Psoas muscle (tissue), 8 donors: ENCODE results near the gene SPSB1. TPM values are rescaled to one million over a fixed set of nuclear protein-coding genes. Genes with fewer than 3 reads are reported as not detected.

Experiments
- ATAC-seq, 4 donors: fragments of 200-7000 bp; cut with Tn5 transposase; one replicate each; pipeline ENCODE4 v1.9.1; 2020; ENCODE audit warnings: moderate library complexity in 3 of 4, mild to moderate bottlenecking in 2 of 4
- DNase-seq, 2 donors: peaks; one replicate each; pipeline ENCODE4 v3.0.0-alpha.2; 2020
- H3K27ac ChIP-seq: fragments of 200-600 bp; one replicate; pipeline ENCODE4 v1.8.0; 2022
- H3K27me3 ChIP-seq, 3 donors: fragments of 200-600 bp in 1 of 3; one replicate each; pipeline versions ENCODE4 v1.6.1 to v1.8.0; 2013 to 2022; ENCODE audit warnings: low read length in 2 of 3, mild to moderate bottlenecking in 2 of 3, moderate library complexity in 1 of 3; ENCODE audit not compliant: insufficient read depth in 3 of 3
- H3K36me3 ChIP-seq, 2 donors: fragments of 200-600 bp in 1 of 2; one replicate each; pipeline versions ENCODE4 v1.6.1 to v1.8.0; 2013 to 2022; ENCODE audit warnings: low read depth in 1 of 2, mild to moderate bottlenecking in 1 of 2, moderate library complexity in 1 of 2; ENCODE audit not compliant: insufficient read depth in 1 of 2
- H3K4me1 ChIP-seq: fragments of 200-600 bp; one replicate; pipeline ENCODE4 v1.8.0; 2022
- H3K4me3 ChIP-seq: fragments of 200-600 bp; one replicate; pipeline ENCODE4 v1.8.0; 2022; ENCODE audit warnings: mild to moderate bottlenecking
- H3K9me3 ChIP-seq: fragments of 200-600 bp; one replicate; pipeline ENCODE4 v1.8.0; 2022
- CTCF ChIP-seq: fragments of 200-600 bp; IDR thresholded peaks from one replicate; pipeline ENCODE4 v1.8.0; 2022; ENCODE audit warnings: antibody characterized with exemption
- WGBS, 3 donors: extraction: QIAGEN DNeasy Blood & Tissue Kit; methylation state at CpG; one replicate each; pipeline versions ENCODE4 v1.1.6 to v1.1.7; 2013; 5-methylcytosine and 5-hydroxymethylcytosine counted together
- intact Hi-C, 2 donors: fragments of 100-400 bp; cut with DNase I; formaldehyde crosslinking; loops; one replicate each; pipeline versions ENCODE4 v1.11.0 to v1.14.2; 2022
- polyA plus RNA-seq, 3 donors: library from polyadenylated mRNA; stranded (reverse); fragments of 200-250 nt; gene quantifications; one replicate each; pipeline ENCODE4 v1.2.3, GENCODE V29; 2013
- total RNA-seq, 4 donors: library from RNA; stranded (reverse); fragmentation: NEBNext Ultra II Directional in 2 of 4; extraction: Animal tissue kit (Norgen Biotek cat#: 25700) in 2 of 4; gene quantifications; one replicate each; pipeline versions ENCODE4 v1.2.1 to v1.2.4, GENCODE V29; 2021 to 2023
- donor health status: healthy with polysubstance abuse.
- donor health status: DM: no; HTN: no; CAD: no; lungs with moderate emphysema.
- donor health status: Bipolar disorder and iron deficiency.
- donor health status: healthy.
- donor health status: DM: yes; HTN: yes; CAD: no.
- donor health status: DM: no; HTN: no; CAD: no.
- donor health status: DM: no; HTN: no; CAD: no.
- donor health status: DM: yes; HTN: yes; CAD: no.

Gene SPSB1
- total and polyA plus RNA-seq, 7 donors: 12.0 to 60.7 (median 31.3) TPM

GRCh38 chr1:9388335-9389180 lies 95.9 kb downstream of the SPSB1 start:
- H3K4me3 ChIP-seq: no peak overlapping the region
- H3K27ac ChIP-seq: peak overlapping the region; percentile 59
- no peaks in the 10 kb centered on the region for H3K9me3 ChIP-seq
- peaks cover 28% of the 10 kb centered on the region for H3K4me1 ChIP-seq
- H3K27me3 ChIP-seq: no peaks in the 10 kb centered on the region
- no peaks in the 10 kb centered on the region for H3K36me3 ChIP-seq
- ATAC-seq (peak; percentile 52 to 65 (median 55)), DNase-seq (peak; percentile 52 to 82)
- TF ChIP-seq CTCF: no peak
- intact Hi-C loops: loop anchor here in 1 of 2 donors (5.0 kb wide), 1 partner anchor 39 kb away; no protein-coding TSS in a partner anchor
- WGBS, 3 donors: 56 to 70% (median 57%) methylated on average over 18 of the region's 18 CpGs

- Histone ChIP-seq H3K27me3 (no peaks in the 10 kb centered on the region), H3K9me3 (peaks cover 1% of the 10 kb centered on the region), H3K4me1 (peaks cover 16% of the 10 kb centered on the region), H3K36me3 (no peaks in the 10 kb centered on the region), H3K27ac (no peak overlapping the region), H3K4me3 (no peak overlapping the region)
- TF ChIP-seq CTCF: no peak
- intact Hi-C loops: loop anchor here in 1 of 2 donors (5.0 kb wide), 1 partner anchor 37 kb away; no protein-coding TSS in a partner anchor
- no peak for DNase-seq
- no peak for ATAC-seq
- 89 to 94% (median 92%) methylated on average over 7 of the region's 7 CpGs for WGBS, 3 donors
Measured at GRCh38 chr1:9389968-9390367, 97.3 kb downstream of the SPSB1 start.

- Histone ChIP-seq H3K4me3 (no peak overlapping the region), H3K27me3 (no peaks in the 10 kb centered on the region), H3K36me3 (no peaks in the 10 kb centered on the region), H3K9me3 (peaks cover 4% of the 10 kb centered on the region), H3K4me1 (peaks cover 9% of the 10 kb centered on the region), H3K27ac (no peak overlapping the region)
- DNase-seq (no peak), ATAC-seq (no peak)
- 82 to 92% (median 88%) methylated on average over 6 of the region's 6 CpGs for WGBS, 3 donors
- intact Hi-C loops: no loop called here
- no peak for TF ChIP-seq CTCF
Measured at GRCh38 chr1:9391620-9392019, 98.9 kb downstream of the SPSB1 start.

GRCh38 chr1:9394010-9394409 lies 101.3 kb downstream of the SPSB1 start:
- no peak for TF ChIP-seq CTCF
- ATAC-seq (no peak), DNase-seq (no peak)
- Histone ChIP-seq H3K9me3 (peaks cover 4% of the 10 kb centered on the region), H3K4me3 (no peak overlapping the region), H3K27ac (no peak overlapping the region), H3K27me3 (no peaks in the 10 kb centered on the region), H3K36me3 (no peaks in the 10 kb centered on the region), H3K4me1 (no peaks in the 10 kb centered on the region)
- 57 to 84% (median 58%) methylated on average over 6 of the region's 6 CpGs for WGBS, 3 donors
- intact Hi-C loops: no loop called here
